Measurements from ENCODE around the gene CYP2W1. TPM values are rescaled to one million over a fixed set of nuclear protein-coding genes. Genes with fewer than 3 reads are reported as not detected.
"Not testable (repeated sequence)": the region's sequence is repeated elsewhere in the genome, so short reads cannot be mapped to it uniquely, and the experiment has no call there.

The CYP2W1 gene
- total RNA-seq, 2 experiments from 2014 or later: not detected

DNA sequence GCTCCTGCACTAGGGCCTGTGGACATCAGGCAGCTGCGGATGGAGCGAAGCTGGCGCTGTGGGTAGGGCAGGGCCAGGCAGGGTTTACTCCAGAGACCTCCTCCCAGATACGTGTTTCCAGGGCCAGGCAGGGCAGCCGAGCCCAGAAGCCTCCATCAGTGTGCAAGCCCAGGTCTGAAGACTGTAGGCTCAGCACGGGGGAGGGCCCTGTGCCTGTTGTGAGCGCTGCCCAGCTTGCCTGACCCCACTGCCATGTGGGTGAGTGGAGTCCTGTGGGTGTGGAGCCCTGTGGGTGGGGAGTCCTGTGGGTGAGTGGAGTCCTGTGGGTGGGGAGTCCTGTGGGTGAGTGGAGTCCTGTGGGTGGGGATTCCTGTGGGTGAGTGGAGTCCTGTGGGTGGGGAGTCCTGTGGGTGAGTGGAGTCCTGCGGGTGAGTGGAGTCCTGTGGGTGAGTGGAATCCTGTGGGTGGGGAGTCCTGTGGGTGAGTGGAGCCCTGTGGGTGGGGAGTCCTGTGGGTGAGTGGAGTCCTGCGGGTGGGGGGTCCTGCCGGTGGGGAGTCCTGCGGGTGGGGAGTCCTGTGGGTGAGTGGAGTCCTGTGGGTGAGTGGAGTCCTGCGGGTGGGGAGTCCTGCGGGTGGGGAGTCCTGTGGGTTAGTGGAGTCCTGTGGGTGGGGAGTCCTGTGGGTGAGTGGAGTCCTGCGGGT is 18.2 kb downstream of the CYP2W1 start:
- POLR2A ChIA-PET; H3K27ac ChIP-seq (ENCODE audit: low read depth in 1 of 2, low read length in 2 of 2); CTCF ChIA-PET; H3K27ac Mint-ChIP-seq; H3K27me3 ChIP-seq (ENCODE audit: control insufficient read depth in 1 of 2, insufficient read depth in 2 of 2, low read length in 2 of 2); H3K4me1 Mint-ChIP-seq (ENCODE audit: low read depth); intact Hi-C loops (cut with DNase I, micrococcal nuclease); H3K9me3 ChIP-seq (ENCODE audit: control insufficient read depth in 1 of 2, insufficient read depth in 1 of 2, low read length in 2 of 2); ATAC-seq (ENCODE audit: poor library complexity); H3K36me3 Mint-ChIP-seq (ENCODE audit: low read depth); DNase-seq; H3K4me3 Mint-ChIP-seq; H3K4me1 ChIP-seq (ENCODE audit: insufficient read depth, low read length); H3K27me3 Mint-ChIP-seq; H3K9me3 Mint-ChIP-seq; H3K4me3 ChIP-seq (ENCODE audit: low read length): not testable (repeated sequence)
- H3K36me3 ChIP-seq (ENCODE audit: insufficient read depth, low read length): peaks cover 12% of the 10 kb centered on the region

DNA sequence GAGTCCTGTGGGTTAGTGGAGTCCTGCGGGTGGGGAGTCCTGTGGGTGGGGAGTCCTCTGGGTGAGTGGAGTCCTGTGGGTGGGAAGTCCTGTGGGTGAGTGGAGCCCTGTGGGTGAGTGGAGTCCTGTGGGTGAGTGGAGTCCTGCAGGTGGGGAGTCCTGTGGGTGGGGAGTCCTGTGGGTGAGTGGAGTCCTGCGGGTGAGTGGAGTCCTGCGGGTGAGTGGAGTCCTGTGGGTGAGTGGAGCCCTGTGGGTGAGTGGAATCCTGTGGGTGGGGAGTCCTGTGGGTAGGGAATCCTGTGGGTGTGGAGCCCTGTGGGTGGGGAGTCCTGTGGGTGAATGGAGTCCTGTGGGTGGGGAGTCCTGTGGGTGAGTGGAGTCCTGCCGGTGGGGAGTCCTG is 19.0 kb downstream of the CYP2W1 start:
- intact Hi-C loops (cut with DNase I, micrococcal nuclease): not testable (repeated sequence)

DNA sequence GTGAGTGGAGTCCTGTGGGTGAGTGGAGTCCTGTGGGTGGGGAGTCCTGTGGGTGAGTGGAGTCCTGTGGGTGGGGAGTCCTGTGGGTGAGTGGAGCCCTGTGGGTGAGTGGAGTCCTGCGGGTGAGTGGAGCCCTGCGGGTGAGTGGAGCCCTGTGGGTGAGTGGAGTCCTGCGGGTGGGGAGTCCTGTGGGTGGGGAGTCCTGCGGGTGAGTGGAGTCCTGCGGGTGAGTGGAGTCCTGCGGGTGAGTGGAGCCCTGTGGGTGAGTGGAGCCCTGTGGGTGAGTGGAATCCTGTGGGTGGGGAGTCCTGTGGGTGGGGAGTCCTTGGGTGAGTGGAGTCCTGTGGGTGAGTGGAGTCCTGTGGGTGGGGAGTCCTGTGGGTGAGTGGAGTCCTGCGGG is 19.5 kb downstream of the CYP2W1 start:
- H3K36me3 ChIP-seq (ENCODE audit: insufficient read depth, low read length); H3K4me3 Mint-ChIP-seq; H3K27ac Mint-ChIP-seq; intact Hi-C loops (cut with DNase I, micrococcal nuclease); ATAC-seq (ENCODE audit: poor library complexity); H3K4me1 Mint-ChIP-seq (ENCODE audit: low read depth); H3K9me3 ChIP-seq (ENCODE audit: control insufficient read depth in 1 of 2, insufficient read depth in 1 of 2, low read length in 2 of 2); H3K4me1 ChIP-seq (ENCODE audit: insufficient read depth, low read length); H3K4me3 ChIP-seq (ENCODE audit: low read length); H3K27me3 Mint-ChIP-seq; CTCF ChIA-PET; H3K27ac ChIP-seq (ENCODE audit: low read depth in 1 of 2, low read length in 2 of 2); H3K9me3 Mint-ChIP-seq; H3K36me3 Mint-ChIP-seq (ENCODE audit: low read depth); POLR2A ChIA-PET; DNase-seq; H3K27me3 ChIP-seq (ENCODE audit: control insufficient read depth in 1 of 2, insufficient read depth in 2 of 2, low read length in 2 of 2): not testable (repeated sequence)

More for the DNA sequence above, 19.0 kb downstream of the CYP2W1 start:
- H3K4me1 Mint-ChIP-seq (ENCODE audit: low read depth); H3K9me3 ChIP-seq (ENCODE audit: control insufficient read depth in 1 of 2, insufficient read depth in 1 of 2, low read length in 2 of 2); H3K4me3 Mint-ChIP-seq; H3K27me3 Mint-ChIP-seq; H3K27ac ChIP-seq (ENCODE audit: low read depth in 1 of 2, low read length in 2 of 2); POLR2A ChIA-PET; H3K9me3 Mint-ChIP-seq; H3K36me3 Mint-ChIP-seq (ENCODE audit: low read depth); H3K27ac Mint-ChIP-seq; ATAC-seq (ENCODE audit: poor library complexity); H3K4me1 ChIP-seq (ENCODE audit: insufficient read depth, low read length); H3K4me3 ChIP-seq (ENCODE audit: low read length); DNase-seq; H3K36me3 ChIP-seq (ENCODE audit: insufficient read depth, low read length); H3K27me3 ChIP-seq (ENCODE audit: control insufficient read depth in 1 of 2, insufficient read depth in 2 of 2, low read length in 2 of 2); CTCF ChIA-PET: not testable (repeated sequence)

DNA sequence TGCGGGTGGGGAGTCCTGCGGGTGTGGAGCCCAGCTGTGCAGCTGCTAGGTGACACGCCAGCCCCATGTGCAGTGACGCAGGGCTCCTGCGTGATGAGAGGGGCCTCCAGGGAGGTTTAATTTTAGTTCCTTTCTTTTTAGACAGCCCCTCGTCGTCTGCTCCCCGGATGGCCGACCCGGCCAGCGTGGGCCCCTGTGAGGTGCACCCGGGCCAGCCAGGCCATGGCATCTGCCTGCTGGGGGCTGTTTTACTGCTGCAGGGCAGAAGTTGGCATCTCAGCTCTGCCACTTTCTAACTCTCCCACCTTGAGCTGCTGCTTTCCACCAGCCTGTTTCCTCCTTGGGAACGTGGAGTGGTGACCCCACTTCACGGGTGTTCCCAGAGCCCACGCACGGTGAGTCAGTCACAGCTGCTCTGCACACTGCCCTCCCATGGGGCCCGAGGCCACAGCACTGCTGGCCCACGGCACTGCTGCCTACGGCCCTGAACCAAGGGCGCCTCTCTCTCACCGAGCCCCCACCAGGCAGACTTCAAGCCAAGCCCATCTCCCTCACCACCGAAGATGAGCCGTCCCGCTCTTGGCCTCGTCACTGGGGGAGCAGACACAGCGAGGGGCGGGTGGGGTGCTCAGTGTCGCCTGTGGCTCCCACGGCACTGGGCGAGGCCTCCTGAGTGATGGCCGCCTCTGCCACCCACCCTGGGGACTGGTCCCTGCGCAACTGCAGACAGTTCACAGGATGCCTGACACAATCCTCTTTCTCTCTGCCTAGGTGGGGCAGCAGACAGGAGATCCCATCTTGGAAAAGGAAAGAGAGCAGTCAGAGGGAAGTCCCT is 21.3 kb downstream of the CYP2W1 start:
- H3K4me1 ChIP-seq (ENCODE audit: insufficient read depth, low read length): no peaks in the 10 kb centered on the region
- no peaks in the 10 kb centered on the region for H3K27me3 ChIP-seq (ENCODE audit: control insufficient read depth in 1 of 2, insufficient read depth in 2 of 2, low read length in 2 of 2)
- H3K4me3 ChIP-seq (ENCODE audit: low read length): no peak overlapping the region
- TF ChIP-seq, protein P1, sequence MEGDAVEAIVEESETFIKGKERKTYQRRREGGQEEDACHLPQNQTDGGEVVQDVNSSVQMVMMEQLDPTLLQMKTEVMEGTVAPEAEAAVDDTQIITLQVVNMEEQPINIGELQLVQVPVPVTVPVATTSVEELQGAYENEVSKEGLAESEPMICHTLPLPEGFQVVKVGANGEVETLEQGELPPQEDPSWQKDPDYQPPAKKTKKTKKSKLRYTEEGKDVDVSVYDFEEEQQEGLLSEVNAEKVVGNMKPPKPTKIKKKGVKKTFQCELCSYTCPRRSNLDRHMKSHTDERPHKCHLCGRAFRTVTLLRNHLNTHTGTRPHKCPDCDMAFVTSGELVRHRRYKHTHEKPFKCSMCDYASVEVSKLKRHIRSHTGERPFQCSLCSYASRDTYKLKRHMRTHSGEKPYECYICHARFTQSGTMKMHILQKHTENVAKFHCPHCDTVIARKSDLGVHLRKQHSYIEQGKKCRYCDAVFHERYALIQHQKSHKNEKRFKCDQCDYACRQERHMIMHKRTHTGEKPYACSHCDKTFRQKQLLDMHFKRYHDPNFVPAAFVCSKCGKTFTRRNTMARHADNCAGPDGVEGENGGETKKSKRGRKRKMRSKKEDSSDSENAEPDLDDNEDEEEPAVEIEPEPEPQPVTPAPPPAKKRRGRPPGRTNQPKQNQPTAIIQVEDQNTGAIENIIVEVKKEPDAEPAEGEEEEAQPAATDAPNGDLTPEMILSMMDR (IDR thresholded peaks at IDR 0.05): no peak
- Mint-ChIP-seq H3K27me3 (no peaks in the 10 kb centered on the region), H3K9me3 (no peaks in the 10 kb centered on the region), H3K4me1 (ENCODE audit: low read depth) (no peaks in the 10 kb centered on the region), H3K4me3 (no peak overlapping the region), H3K36me3 (ENCODE audit: low read depth) (peaks cover 14% of the 10 kb centered on the region), H3K27ac (no peak overlapping the region)
- no peak overlapping the region for H3K27ac ChIP-seq (ENCODE audit: low read depth in 1 of 2, low read length in 2 of 2)
- CTCF ChIA-PET: no interaction called here
- POLR2A ChIA-PET: no interaction called here
- peaks cover 17% of the 10 kb centered on the region for H3K36me3 ChIP-seq (ENCODE audit: insufficient read depth, low read length)
- intact Hi-C loops (cut with DNase I, micrococcal nuclease): no loop called here
- DNase-seq (no peak), ATAC-seq (ENCODE audit: poor library complexity) (no peak)
- H3K9me3 ChIP-seq (ENCODE audit: control insufficient read depth in 1 of 2, insufficient read depth in 1 of 2, low read length in 2 of 2): no peaks in the 10 kb centered on the region

All from CD4-positive, alpha-beta T cell (primary cell).